Adrenal gland (tissue), 5 donors: ENCODE measurements around the gene ITGA1.

Experiments
- POLR2A ChIP-seq, 2 donors: fragments of 450-650 bp; IDR thresholded peaks; one replicate each; pipeline ENCODE4 v1.6.1; 2017; ENCODE audit warnings: antibody characterized with exemption in 2 of 2, mild to moderate bottlenecking in 2 of 2, moderate library complexity in 1 of 2
- TF ChIP-seq, protein P1 (sequence below), 6 experiments: fragments of 450-650 bp in 4 of 6; fragments of 200-600 bp in 2 of 6; sonication (generic) in 1 of 6; IDR thresholded peaks; 1 replicate in 5 of 6; 2 replicates in 1 of 6; pipeline versions ENCODE4 v1.5.1 to v1.8.0; 2016 to 2021; ENCODE audit warnings: antibody characterized with exemption in 6 of 6, mild to moderate bottlenecking in 2 of 6, moderate library complexity in 1 of 6
- donor health status: DM: no; HTN: no; CAD: no.

GRCh38 chr5:52779213-52779612, 8.5 kb upstream of the ITGA1 start:
- TF ChIP-seq, protein P1, sequence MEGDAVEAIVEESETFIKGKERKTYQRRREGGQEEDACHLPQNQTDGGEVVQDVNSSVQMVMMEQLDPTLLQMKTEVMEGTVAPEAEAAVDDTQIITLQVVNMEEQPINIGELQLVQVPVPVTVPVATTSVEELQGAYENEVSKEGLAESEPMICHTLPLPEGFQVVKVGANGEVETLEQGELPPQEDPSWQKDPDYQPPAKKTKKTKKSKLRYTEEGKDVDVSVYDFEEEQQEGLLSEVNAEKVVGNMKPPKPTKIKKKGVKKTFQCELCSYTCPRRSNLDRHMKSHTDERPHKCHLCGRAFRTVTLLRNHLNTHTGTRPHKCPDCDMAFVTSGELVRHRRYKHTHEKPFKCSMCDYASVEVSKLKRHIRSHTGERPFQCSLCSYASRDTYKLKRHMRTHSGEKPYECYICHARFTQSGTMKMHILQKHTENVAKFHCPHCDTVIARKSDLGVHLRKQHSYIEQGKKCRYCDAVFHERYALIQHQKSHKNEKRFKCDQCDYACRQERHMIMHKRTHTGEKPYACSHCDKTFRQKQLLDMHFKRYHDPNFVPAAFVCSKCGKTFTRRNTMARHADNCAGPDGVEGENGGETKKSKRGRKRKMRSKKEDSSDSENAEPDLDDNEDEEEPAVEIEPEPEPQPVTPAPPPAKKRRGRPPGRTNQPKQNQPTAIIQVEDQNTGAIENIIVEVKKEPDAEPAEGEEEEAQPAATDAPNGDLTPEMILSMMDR (IDR thresholded peaks at IDR 0.05), result no peak
- no peak for TF ChIP-seq POLR2A (IDR thresholded peaks at IDR 0.05)
